GM21423 (cell line): ENCODE data around the gene INTS1.

Experiments
- ATAC-seq: cut with Tn5 transposase; IDR thresholded peaks from one replicate; pipeline ENCODE4 v1.9.1; 2021; ENCODE audit warnings: mild to moderate bottlenecking, moderate library complexity; ENCODE audit not compliant: unreplicated experiment

Gene INTS1

DNA sequence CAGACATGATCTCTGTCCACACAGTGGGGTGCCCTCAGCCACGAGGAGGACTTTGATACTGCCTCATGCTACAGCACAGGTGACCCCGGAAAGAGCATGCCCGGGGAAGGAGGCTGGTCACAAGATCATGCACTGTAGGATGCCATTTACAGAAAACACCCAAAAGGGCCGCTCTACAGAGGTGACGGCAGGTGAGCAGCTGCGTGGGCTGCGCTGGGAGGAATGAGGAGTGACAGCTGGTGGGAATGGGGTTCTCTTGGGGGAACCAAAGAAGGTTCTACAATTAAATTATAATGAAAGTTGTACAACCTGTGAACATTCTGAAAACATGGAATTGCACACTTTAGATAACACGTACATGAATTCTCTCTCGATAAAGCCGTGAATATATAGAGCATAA is 12.0 kb downstream of the INTS1 start:
- no peak for ATAC-seq

DNA sequence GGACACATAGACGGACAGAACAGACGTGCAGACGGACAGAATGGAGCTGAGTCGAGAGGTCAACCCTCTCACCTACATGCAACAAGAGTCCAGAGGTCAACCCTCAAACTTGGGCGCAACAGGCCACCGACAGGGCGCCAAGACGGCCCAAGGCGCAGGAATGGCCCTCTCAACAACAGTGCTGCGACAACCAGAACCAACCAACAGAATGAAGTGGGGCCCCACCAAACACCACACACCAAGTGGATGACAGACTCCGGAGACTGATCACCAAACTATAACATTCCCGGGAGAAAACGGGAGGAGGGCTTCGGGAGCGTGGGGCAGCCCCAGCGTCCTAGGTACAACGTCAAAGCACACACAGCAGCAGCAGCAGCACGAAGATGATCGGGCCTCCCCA is 13.4 kb downstream of the INTS1 start:
- ATAC-seq, result no peak

DNA sequence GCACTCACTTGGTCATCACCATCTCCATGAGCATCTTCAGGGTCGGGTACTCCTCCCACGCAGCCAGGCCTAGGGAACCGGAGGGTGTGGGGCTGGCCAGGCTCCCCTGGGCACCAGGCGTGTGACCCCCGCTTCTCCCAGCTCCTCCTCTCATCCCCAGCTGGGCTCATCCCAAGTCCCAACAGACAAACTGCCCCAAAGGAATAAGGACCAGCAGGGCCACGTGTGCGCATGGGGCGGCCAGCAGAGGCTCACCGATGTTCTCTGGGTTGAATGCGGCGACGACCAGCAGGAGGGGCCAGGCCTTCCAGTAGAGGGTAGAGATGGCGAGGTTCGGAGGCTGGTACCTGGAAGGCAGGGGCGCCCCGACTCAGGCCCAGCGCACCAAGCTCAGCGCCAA is 14.9 kb downstream of the INTS1 start:
- no peak for ATAC-seq

DNA sequence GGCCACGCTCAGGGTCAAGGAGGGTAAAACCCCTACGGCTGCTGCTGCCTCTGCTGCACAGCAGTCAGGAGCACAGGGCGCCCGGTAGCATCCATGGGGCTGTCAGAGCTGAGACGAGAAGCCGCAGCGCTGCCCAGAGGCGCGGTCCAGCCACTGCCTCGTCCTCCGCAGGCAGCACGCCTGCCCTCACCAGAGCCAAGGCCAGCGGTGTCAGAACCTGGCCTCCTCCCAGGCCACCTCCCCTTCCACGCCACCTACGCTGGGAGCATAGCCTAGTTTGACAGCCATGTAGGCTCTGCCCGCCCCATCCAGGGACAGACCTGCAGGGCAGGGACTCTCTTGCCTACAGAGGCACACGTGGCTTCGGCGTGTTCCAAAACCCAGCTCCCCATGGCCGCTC is 16.2 kb downstream of the INTS1 start:
- ATAC-seq, result no peak

DNA sequence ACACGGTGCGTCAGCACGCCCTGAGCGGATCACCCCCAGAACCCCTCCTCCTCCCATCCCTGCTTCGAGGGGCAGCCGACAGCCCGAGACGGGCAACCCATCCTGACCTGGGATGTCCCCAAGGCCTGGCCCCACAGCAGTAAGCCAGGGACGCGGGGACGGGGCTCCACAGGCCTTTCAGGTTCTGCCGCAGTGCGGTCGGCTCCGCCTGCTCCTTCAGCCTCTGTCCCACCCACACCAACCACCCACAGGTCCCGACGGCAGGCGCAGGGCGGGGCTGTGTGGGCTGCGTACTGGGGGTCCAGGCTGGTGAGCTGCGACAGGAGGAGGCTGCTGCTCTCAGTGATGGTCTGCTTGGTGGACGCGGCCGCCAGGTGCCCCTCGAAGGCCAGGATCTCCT is 16.7 kb downstream of the INTS1 start:
- ATAC-seq, result no peak

DNA sequence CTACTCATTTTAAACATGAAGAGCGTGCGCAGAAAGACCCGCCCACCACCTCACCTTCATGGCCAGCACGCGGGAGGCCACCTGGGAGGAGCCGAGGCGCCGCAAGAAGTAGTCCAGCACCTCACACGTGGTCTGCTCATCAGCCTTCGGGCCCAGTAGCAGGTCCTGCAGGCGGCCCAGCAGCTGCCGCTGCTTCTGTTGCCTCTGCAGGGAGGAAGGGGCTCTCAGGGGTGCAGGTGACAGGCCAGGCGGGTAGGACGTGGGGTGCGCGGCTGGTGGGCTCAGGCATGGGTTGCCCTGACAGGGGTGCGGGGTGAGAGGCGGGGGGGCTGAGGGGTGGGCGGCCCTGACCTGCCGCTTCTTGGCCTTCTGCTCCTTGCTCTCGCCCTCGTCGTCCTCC is 17.6 kb downstream of the INTS1 start:
- no peak for ATAC-seq

DNA sequence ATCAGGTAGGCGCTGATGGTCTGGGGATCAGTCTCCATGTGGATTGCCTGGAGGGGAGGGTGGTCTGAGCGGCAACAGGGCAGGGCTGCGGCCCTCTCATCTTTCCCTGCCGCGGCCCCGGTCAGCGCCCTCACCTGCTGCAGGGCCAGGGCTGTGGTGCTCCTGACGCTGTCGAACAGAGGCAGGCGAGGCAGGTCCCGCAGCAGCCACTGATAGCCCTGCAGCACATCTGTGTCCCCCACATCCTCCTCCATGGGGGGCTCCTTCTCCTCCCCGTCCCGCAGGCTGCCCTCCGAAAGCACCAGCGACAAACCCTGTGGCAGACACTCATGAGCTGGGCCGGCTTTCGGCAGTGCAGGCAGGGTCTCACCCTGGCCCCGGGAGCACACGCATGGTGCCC is 19.0 kb downstream of the INTS1 start:
- ATAC-seq, result no peak

DNA sequence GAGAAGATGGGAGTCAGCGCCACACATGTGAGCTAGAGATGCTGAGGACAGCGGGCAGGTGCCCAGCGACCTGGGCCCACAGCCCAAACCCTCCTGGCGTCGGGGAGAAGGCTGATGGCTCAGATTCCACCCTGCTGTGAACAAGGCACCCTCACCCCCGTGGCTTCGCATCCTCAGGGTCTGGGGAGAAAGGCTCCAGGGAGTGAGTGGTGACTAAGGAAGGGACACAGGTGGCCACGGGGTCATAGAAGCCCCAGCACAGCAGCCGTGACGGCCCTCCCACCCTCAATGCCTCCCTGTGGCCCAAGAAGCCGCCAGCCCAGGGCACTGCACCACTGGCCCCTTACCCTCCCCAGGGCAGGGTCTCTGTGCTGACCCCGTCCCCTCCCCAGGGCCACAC is 19.6 kb downstream of the INTS1 start:
- no peak for ATAC-seq

DNA sequence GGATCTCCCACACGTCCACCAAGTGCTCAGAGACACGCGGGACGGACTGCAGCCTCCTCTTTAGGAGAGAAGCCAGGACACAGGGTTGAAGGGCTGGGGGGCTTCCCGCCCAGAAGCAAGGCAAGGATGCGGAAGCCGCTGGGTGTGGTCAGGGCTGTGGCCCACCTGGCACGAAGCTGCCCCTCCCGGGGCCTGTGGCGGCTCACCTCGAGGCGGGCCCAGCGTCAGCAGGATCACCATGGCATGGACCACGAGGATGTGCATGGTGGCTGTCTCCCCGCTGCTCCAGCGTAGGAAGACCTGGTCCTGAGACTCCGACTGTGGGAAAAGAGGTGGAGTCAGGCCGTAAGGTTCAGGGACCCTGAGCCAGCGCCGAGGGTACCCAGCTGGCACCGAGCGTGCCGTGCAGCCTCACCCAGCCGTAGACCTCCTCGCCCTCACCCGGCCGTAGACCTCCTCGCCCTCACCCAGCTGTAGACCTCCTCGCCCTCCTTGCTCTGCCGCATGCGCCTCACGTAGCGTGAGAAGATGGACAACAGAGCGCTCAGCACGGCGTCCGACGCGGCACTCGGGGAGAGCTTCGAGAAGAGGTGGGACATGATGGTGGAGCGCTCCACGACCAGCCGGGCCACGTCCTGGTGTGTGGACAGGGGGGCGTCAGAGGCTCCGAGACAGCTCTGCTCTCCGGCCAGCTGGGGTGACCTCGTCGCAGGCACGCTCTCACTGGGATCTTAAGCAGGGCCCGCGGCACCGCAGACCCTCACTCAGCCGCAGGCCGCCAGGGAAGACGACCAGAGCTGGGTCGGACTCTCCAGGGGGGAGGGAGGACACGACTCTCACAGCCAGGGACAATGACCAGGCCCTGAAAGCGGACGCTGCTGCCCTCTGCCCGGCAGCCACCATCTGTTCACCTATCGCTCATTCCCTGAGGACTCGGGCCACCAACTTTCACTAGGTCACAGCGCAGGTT is 20.4 kb downstream of the INTS1 start:
- no peak for ATAC-seq

DNA sequence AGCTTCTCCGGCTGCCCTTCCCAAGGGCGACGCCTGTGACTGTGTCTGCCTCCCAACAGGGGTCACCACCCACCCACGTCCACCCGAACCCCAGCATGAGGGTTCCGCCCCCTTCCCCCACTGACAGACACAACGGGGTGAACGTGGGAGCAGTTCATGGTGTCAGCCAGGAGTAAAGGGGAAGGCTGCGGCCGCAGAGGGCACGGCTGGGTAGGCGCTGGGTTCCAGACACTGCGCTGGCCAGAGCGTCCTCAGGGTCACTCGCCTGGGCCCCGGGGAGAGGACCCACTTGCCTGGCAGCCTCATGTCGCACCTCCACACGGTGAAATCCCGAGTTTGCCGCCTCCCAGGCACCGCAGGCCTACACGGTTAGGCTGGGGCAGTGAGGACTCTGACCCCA is 21.1 kb downstream of the INTS1 start:
- no peak for ATAC-seq

DNA sequence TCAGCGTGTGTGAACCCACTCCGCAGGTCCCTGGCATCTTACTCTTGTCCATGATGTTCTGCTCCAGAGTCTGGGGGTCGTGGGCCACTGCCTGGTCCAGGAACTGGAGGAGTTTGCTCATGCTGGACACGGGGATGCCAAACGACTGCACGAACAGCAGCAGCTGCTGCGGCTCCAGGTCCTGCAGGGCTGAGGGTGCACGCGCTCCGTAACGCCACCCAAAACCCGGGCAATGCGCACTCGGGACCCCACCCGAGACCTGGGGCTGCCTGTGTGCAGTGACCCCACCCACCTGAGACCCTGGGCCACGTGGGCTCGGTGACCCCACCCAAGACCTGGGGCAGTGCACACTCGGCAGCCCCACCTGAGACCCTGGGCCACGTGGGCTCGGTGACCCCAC is 22.9 kb downstream of the INTS1 start:
- no peak for ATAC-seq

DNA sequence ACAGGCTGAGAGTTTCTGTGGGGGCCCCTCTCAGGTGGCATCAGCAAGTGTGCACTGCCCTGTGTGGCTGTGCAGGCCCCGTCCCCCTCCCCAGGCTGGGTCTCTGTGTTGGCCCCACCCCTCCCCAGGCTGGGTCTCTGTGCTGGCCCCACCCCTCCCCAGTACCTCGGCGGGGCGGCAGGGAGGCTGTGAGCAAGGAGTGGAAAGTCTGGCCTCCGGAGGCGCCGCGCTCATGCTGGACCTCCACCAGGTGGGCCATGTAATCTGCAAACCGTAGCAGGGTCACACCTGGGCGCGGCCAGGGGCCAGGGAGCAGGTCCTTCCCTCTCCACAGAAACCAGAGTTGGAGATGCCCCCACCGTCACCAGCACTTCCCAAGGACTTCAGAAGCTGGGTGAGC is 23.5 kb downstream of the INTS1 start:
- no peak for ATAC-seq

DNA sequence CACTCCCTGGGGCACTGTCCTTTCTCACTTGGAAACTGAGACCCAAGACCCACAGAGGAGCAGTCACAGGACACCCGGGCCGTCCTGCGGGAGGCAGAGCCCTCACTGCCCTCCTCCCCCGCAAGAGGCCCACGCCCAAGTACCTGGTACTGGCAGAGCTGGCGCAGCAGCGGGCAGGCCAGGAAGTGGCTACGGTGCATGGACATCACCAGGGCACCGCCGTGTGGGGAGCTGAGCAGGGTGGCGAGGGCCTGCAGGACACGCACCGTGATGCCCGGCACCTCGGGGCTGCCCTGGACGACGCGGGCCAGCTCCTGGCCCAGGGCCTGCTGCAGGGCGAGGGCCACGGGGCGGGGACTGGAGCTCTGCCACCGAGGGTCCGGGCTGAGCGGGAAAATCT is 24.9 kb downstream of the INTS1 start:
- no peak for ATAC-seq

DNA sequence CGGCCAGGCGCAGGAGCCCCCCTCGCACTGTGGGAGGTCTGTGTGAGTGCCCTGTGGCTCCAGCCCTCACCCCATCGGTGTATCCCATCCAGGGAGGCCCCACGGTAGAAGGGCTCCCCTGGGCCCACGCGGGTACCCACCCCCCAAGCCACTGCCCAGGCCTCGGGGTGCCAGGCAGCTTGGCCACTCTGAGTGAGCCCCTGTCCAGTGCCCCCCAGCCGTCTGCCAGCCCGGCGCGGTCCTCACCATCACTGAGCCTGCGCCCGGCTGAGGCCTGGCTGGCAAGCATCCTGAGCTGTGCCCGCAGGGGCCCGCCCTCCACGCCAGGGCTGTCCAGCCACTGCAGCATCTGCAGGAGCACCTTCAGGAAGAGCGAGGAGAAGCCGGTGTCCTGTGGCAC is 25.7 kb downstream of the INTS1 start:
- no peak for ATAC-seq

DNA sequence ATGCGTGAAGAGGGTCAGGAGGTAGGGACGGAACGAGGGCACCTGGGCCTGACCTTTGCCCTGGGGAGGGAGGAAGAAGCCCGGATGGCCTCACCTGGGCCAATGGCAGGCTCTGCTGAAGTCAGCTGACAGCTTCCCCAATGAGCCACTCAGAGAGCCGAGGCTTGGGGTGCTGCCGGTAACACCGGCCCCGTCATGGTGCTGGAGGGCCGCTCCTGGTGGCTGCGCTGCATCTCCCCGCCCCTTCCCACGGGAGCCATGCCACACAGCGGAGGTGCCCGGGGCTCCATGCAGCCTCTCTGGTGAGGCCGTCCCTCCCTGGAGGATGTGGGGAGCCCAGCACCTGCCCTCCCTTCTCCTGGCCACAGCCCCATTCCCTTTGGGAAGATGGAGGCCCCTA is 27.3 kb downstream of the INTS1 start:
- no peak for ATAC-seq

DNA sequence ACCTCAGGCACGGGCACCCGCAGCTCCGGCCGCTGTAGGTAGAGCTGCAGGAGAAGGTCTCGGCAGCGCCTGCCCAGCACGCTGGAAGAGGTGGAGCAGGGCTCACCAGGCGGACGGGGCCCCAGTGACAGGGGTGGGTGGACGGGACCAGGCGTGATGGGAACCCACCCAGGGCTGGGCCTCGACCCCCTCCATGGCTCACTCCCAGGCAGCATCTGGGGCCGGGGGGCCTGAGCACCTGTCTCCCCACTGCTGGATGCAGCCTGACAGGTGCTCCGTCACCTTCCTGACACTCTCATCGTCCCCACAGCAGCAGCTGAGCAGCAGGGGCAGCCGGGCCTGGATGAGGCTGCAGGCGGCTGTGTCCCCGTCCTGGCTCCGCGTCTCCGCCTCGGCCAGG is 28.2 kb downstream of the INTS1 start:
- ATAC-seq, result no peak

DNA sequence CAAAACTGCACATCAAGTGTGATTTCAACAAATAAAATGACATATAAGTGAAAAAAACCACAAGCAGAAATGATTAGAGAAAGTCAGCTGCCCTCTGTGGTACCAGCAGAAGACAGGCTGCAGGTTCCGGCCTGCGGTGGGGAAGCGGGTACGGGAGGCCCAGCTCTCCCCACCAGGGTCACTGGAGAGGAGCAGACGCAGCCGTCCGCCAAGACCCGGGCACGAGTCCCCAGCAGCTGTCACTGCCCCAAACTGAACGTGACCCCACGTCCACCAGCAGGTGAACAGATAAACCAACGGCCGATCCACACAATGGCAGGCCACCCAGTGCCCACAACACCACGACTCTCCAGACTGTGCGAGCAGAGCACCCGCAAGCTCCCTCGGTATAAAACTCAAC is 28.8 kb downstream of the INTS1 start:
- ATAC-seq, result no peak

DNA sequence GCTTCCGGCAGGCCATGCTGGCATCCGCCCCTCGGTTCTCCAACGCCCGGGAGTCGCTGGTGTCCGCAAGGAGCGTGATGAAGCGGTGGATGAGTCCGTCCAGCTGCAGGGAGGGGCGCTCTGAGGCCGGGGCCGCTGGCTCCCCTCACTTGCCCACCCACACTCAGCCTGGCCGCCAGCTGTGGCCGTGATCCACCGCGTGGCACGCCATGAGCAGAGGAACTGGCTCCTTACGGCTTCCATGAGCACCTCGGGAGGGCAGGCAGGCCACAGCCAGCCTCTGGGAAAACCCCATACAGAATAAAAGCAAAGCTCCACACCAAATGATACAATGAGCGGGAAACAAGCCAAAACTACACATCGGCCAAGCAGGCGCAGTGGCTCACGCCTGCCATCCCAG is 29.5 kb downstream of the INTS1 start:
- no peak for ATAC-seq

DNA sequence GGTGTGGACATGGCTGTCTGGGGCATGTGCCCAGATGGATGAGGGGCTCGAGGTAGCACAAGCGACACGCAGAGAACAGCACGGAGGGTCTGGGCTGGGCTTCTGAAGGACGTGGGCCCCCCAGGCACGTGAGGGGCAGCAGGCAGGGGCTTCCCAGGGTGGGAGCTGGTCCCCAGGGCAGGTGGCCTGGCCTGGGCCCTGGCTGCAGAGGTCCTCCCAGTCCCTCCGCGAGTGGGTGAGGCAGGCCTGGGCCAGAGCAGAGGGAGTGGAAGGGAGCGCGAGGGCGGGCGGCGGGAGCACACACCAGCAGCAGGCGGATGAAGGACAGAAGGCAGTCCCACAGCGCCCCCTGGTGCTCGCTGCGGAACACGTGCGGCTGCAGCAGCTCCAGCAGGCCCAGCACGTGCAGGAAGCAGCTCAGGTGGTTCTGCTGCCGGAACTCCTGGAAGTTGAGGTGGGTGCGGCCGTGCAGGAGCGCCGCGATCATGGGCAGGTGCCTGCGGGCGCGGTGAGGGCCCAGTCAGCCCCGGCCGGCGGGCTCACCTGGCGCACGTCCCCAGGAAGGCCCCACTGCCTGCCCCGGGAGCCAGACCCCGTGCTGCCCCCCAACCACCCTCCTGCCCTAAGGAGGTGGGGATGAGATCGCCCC is 30.2 kb downstream of the INTS1 start:
- ATAC-seq, result no peak

DNA sequence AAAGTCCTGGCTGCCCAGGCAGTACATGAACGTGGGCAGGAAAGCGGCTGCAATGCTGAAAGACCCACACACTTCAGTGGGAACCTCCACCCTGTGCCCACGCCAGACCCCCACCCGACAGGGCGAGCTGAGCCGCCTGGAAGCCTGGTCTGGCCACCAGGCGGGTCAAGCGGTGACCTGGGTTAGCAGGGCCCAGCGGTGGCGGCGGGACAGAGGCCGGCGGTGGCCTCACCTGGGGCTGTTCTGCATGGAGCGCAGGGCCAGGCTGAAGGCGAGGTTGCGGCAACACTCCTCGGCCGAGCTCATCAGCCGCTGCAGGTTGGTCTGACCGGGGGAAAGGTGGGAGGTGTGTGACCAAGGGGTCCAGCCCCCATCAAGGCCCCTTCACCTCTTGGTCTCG is 33.3 kb downstream of the INTS1 start:
- no peak for ATAC-seq

DNA sequence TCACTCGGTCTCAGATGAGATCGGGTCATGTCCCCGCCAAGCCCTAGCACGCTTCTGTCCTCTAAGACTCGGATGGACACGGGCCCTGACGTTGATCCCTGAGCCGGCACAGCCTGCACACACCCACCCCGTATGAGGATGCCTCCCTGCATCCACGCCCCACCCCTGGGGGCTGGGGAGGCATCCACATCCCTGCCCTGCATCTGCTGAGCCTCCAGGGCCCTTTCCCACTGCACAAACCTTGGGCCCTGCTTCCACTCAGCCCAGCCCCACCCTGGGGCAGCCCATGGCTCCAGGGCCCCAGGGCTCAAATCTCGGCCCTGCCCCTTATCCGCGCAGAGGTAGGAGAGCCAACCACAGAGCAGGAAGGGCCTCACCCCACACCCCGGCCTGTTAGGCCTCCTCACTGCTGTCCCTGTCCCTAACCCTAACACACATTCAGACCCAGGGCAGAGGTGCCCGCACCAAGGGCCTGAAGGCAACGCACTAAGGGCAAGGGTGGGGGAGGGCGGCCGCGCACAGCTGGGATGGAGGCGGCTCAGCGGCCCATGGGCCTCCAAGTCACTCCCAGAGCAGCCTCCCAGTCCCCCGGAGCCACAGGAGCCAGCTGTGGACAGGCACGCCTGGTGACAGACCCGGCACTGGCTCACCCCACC is 35.4 kb downstream of the INTS1 start:
- no peak for ATAC-seq

DNA sequence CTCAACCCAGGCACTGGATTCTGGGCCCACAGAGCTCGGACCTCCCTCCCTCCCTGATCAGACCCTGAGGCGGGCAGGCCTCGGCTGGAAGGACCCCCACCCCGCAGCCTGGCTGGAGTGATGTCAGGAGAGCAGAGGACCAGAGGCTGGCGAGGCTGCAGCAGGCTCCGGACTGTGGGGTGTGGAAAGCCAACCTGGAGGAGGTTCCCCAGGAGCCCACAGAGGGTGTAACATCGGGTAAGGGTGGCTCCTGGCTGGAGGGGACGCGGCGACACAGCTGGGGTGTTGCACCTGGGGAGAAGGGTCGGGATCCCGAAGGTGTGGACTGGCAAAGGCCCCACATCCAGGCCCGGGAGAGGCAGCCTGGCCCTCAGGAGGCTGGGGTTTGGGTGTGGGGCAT is 36.0 kb downstream of the INTS1 start:
- no peak for ATAC-seq
